CD1c-positive myeloid dendritic cell (primary cell): ENCODE measurements around the gene SERPINA3.

Experiments
- DNase-seq: peaks from one replicate; pipeline ENCODE4 v3.0.0-alpha.2; 2016; ENCODE audit errors: extremely low spot score

Gene SERPINA3

GRCh38 chr14:94612580-94613554, 676 bp downstream of the SERPINA3 start:
- no peak for DNase-seq

GRCh38 chr14:94613720-94614644, 1.8 kb downstream of the SERPINA3 start:
- DNase-seq: no peak

GRCh38 chr14:94614802-94615201, 2.6 kb downstream of the SERPINA3 start:
- no peak for DNase-seq

GRCh38 chr14:94615254-94615653, 3.1 kb downstream of the SERPINA3 start:
- no peak for DNase-seq

GRCh38 chr14:94615823-94616570, 3.8 kb downstream of the SERPINA3 start:
- DNase-seq: no peak

- DNase-seq: no peak
These were observed 5.3 kb downstream of the SERPINA3 start for GRCh38 chr14:94617366-94617941.

GRCh38 chr14:94617988-94618822, 6.0 kb downstream of the SERPINA3 start:
- DNase-seq: no peak

GRCh38 chr14:94619297-94619696, 7.1 kb downstream of the SERPINA3 start:
- no peak for DNase-seq

- no peak for DNase-seq
These were observed 8.4 kb downstream of the SERPINA3 start for GRCh38 chr14:94620597-94620996.

GRCh38 chr14:94621358-94622134, 9.4 kb downstream of the SERPINA3 start:
- DNase-seq: no peak

- DNase-seq: no peak
These were observed 10.6 kb downstream of the SERPINA3 start for GRCh38 chr14:94622653-94623421.

GRCh38 chr14:94623422-94623809, 11.2 kb downstream of the SERPINA3 start:
- no peak for DNase-seq

- DNase-seq: no peak
These were observed 11.8 kb downstream of the SERPINA3 start for GRCh38 chr14:94623856-94624499.

GRCh38 chr14:94624537-94625352, 12.6 kb downstream of the SERPINA3 start:
- no peak for DNase-seq

- no peak for DNase-seq
These were observed 13.1 kb downstream of the SERPINA3 start for GRCh38 chr14:94625353-94625635.

- no peak for DNase-seq
These were observed 16.4 kb downstream of the SERPINA3 start for GRCh38 chr14:94628578-94628977.

- no peak for DNase-seq
These were observed 18.2 kb downstream of the SERPINA3 start for GRCh38 chr14:94630396-94630795.

GRCh38 chr14:94631050-94631449, 18.9 kb downstream of the SERPINA3 start:
- no peak for DNase-seq
